NCI-H1417 treated with DMSO at 0.1 percent for 48 hours (cell line): ENCODE data around the gene TPM2.
"Not testable (repeated sequence)": the region's sequence is repeated elsewhere in the genome, so short reads cannot be mapped to it uniquely, and the experiment has no call there.

Experiments
- DNase-seq: peaks from one replicate; lab custom pipeline; 2025; lab: John Stamatoyannopoulos, UW

TPM2 gene

GRCh38 chr9:35656348-35656747 is 33.4 kb downstream of the TPM2 start:
- DNase-seq = no peak

- no peak for DNase-seq
Observed at GRCh38 chr9:35653611-35654010, 36.1 kb downstream of the TPM2 start.

GRCh38 chr9:35652829-35653209 is 36.9 kb downstream of the TPM2 start:
- DNase-seq = no peak

GRCh38 chr9:35651956-35652828 is 37.5 kb downstream of the TPM2 start:
- DNase-seq = no peak

GRCh38 chr9:35650341-35651158 is 39.2 kb downstream of the TPM2 start, which contains the start of gene SIT1:
Gene SIT1, minus strand, starts transcription at chr9:35650931. Its CDS starts 78 bp downstream, at chr9:35650853.
- no peak for DNase-seq

GRCh38 chr9:35649431-35650340 is 40.0 kb downstream of the TPM2 start:
- DNase-seq = no peak

- DNase-seq = peak; percentile 6
Observed at GRCh38 chr9:35646533-35647265, 43.0 kb downstream of the TPM2 start.

GRCh38 chr9:35646153-35646532 is 43.6 kb downstream of the TPM2 start:
- DNase-seq = peak; percentile 11

- not testable (repeated sequence) for DNase-seq
Observed at GRCh38 chr9:35645736-35646135, 44.0 kb downstream of the TPM2 start.

GRCh38 chr9:35643046-35643445 is 46.7 kb downstream of the TPM2 start:
- no peak for DNase-seq

GRCh38 chr9:35641478-35641877 is 48.2 kb downstream of the TPM2 start:
- not testable (repeated sequence) for DNase-seq

- not testable (repeated sequence) for DNase-seq
Observed at GRCh38 chr9:35640431-35640830, 49.3 kb downstream of the TPM2 start.

- DNase-seq = no peak
Observed at GRCh38 chr9:35639631-35640030, 50.1 kb downstream of the TPM2 start.

GRCh38 chr9:35639225-35639624 is 50.5 kb downstream of the TPM2 start:
- DNase-seq = not testable (repeated sequence)

- not testable (repeated sequence) for DNase-seq
Observed at GRCh38 chr9:35638751-35639150, 51.0 kb downstream of the TPM2 start.

GRCh38 chr9:35637427-35637955 is 52.2 kb downstream of the TPM2 start:
- DNase-seq = not testable (repeated sequence)

- not testable (repeated sequence) for DNase-seq
Observed at GRCh38 chr9:35636877-35637246, 52.9 kb downstream of the TPM2 start.

- DNase-seq = no peak
Observed at GRCh38 chr9:35636135-35636876, 53.4 kb downstream of the TPM2 start.

- no peak for DNase-seq
Observed at GRCh38 chr9:35635730-35636129, 54.0 kb downstream of the TPM2 start.
